IMR-90 (cell line): ENCODE measurements around the gene BANP. TPM values are rescaled to one million over a fixed set of nuclear protein-coding genes. Genes with fewer than 3 reads are reported as not detected.

Source experiments
- ATAC-seq: fragments of 200-7000 bp; cut with Tn5 transposase; 2 replicates; pipeline ENCODE4 v1.9.1; 2020; ENCODE audit warnings: low read depth, mild to moderate bottlenecking, moderate library complexity
- BruUV-seq: library from RNA; stranded (reverse); fragments of 400-500 nt; replicated peaks from 2 replicates; lab custom pipeline; 2021; lab: Mats Ljungman, UMichigan
- CTCF ChIA-PET: fragments of 300-600 bp; formaldehyde crosslinking; extraction: SDS; loops from one replicate; lab custom pipeline; 2021; ENCODE audit warnings: antibody characterized with exemption; lab: Yijun Ruan, JAX
- POLR2A ChIA-PET: fragments of 300-600 bp; sonication (Branson Sonifier 250); formaldehyde crosslinking; loops from one replicate; lab custom pipeline; 2022; ENCODE audit warnings: antibody characterized with exemption; ENCODE audit not compliant: unreplicated experiment; lab: Charles Lee
- DNase-seq: peaks from one replicate; pipeline ENCODE4 v3.0.0; 2013
- H2AFZ ChIP-seq: replicated peaks from 2 replicates; pipeline ENCODE3; 2013; ENCODE audit warnings: low read length, mild to moderate bottlenecking; ENCODE audit not compliant: poor library complexity
- H2AK5ac ChIP-seq: 2 replicates; pipeline ENCODE4 v1.6.1; 2013; ENCODE audit warnings: low read depth, low read length, inconsistent platforms
- H2AK9ac ChIP-seq: replicated peaks from 2 replicates; pipeline ENCODE3; 2013; ENCODE audit warnings: mild to moderate bottlenecking, low read depth, low read length, moderate library complexity; ENCODE audit not compliant: poor library complexity
- H2BK120ac ChIP-seq: 2 replicates; pipeline ENCODE4 v1.6.1; 2013; ENCODE audit warnings: low read depth, low read length, inconsistent platforms
- H2BK15ac ChIP-seq: 3 replicates; pipeline ENCODE4 v1.6.1; 2013; ENCODE audit warnings: low read depth, low read length, inconsistent platforms
- H2BK20ac ChIP-seq: 2 replicates; pipeline ENCODE4 v1.6.1; 2013; ENCODE audit warnings: low read depth, mild to moderate bottlenecking, inconsistent platforms, low read length, moderate library complexity
- H2BK5ac ChIP-seq: 2 replicates; pipeline ENCODE4 v1.6.1; 2013; ENCODE audit warnings: mild to moderate bottlenecking, low read depth, low read length, inconsistent platforms; ENCODE audit not compliant: poor library complexity, severe bottlenecking
- H3K14ac ChIP-seq: replicated peaks from 2 replicates; pipeline ENCODE4 v1.6.1; 2013; ENCODE audit warnings: low read depth, low read length, inconsistent platforms
- H3K18ac ChIP-seq: 2 replicates; pipeline ENCODE4 v1.6.1; 2013; ENCODE audit warnings: low read depth, low read length, control low read depth
- H3K23ac ChIP-seq: 2 replicates; pipeline ENCODE4 v1.6.1; 2013; ENCODE audit warnings: low read depth, low read length, inconsistent platforms
- H3K27ac ChIP-seq: 2 replicates; pipeline ENCODE4 v1.5.1; 2013; ENCODE audit warnings: mild to moderate bottlenecking, control low read depth, low read length; ENCODE audit not compliant: insufficient read depth
- H3K27me3 ChIP-seq: 2 replicates; pipeline ENCODE4 v1.6.1; 2013; ENCODE audit warnings: low read length; ENCODE audit not compliant: control insufficient read depth, insufficient read depth
- H3K36me3 ChIP-seq: 2 replicates; pipeline ENCODE4 v1.6.1; 2013; ENCODE audit warnings: low read length, mixed read lengths; ENCODE audit not compliant: control insufficient read depth, insufficient read depth
- H3K4ac ChIP-seq: 2 replicates; pipeline ENCODE4 v1.6.1; 2013; ENCODE audit warnings: low read depth, low read length, inconsistent platforms
- H3K4me1 ChIP-seq: 2 replicates; pipeline ENCODE4 v1.6.1; 2013; ENCODE audit warnings: low read length, mixed read lengths; ENCODE audit not compliant: control insufficient read depth, insufficient read depth
- H3K4me2 ChIP-seq: 2 replicates; pipeline ENCODE4 v1.6.1; 2013; ENCODE audit warnings: low read depth, mild to moderate bottlenecking, control low read depth, low read length, moderate library complexity
- H3K4me3 ChIP-seq: 2 replicates; pipeline ENCODE4 v1.5.1; 2013; ENCODE audit warnings: low read depth, mild to moderate bottlenecking, control low read depth, low read length, moderate library complexity; ENCODE audit not compliant: insufficient read depth
- H3K56ac ChIP-seq: 2 replicates; pipeline ENCODE4 v1.6.1; 2013; ENCODE audit warnings: low read length, inconsistent platforms; ENCODE audit not compliant: insufficient read depth; ENCODE audit errors: extremely low read depth
- H3K79me1 ChIP-seq, 2 experiments: 2 replicates each; pipeline ENCODE4 v1.6.1; 2013; ENCODE audit warnings: low read length in 2 of 2, inconsistent platforms in 1 of 2, low read depth in 1 of 2
- H3K9ac ChIP-seq: 2 replicates; pipeline ENCODE4 v1.6.1; 2013; ENCODE audit warnings: low read depth, low read length, control low read depth
- H3K9me1 ChIP-seq: 2 replicates; pipeline ENCODE4 v1.6.1; 2013; ENCODE audit warnings: low read length, inconsistent platforms; ENCODE audit not compliant: insufficient read depth
- H3K9me3 ChIP-seq: 2 replicates; pipeline ENCODE4 v1.6.1; 2013; ENCODE audit warnings: low read length; ENCODE audit not compliant: control insufficient read depth, insufficient read depth
- H4K20me1 ChIP-seq: 2 replicates; pipeline ENCODE4 v1.6.1; 2013; ENCODE audit warnings: low read length, inconsistent platforms; ENCODE audit not compliant: insufficient read depth
- H4K5ac ChIP-seq: 2 replicates; pipeline ENCODE4 v1.6.1; 2013; ENCODE audit warnings: mild to moderate bottlenecking, low read depth, low read length, control low read depth
- H4K8ac ChIP-seq, 2 experiments: 2 replicates each; pipeline ENCODE4 v1.6.1; 2013; ENCODE audit warnings: low read depth in 2 of 2, low read length in 2 of 2, control low read depth in 1 of 2, inconsistent platforms in 1 of 2
- H4K91ac ChIP-seq: 2 replicates; pipeline ENCODE4 v1.6.1; 2013; ENCODE audit warnings: low read depth, low read length, inconsistent platforms; ENCODE audit not compliant: insufficient read depth
- CHD1 ChIP-seq: IDR thresholded peaks from 2 replicates; pipeline ENCODE4 v1.6.1; 2012; ENCODE audit warnings: low read depth, low read length, improper control_type of control experiment
- FOS ChIP-seq: fragments of 150-350 bp; IDR thresholded peaks from 2 replicates; pipeline ENCODE4 v1.6.1; 2016; ENCODE audit warnings: low read depth, low read length
- MAFK ChIP-seq: IDR thresholded peaks from 2 replicates; pipeline ENCODE4 v1.6.1; 2012; ENCODE audit warnings: low read depth, low read length, improper control_type of control experiment
- MAZ ChIP-seq: IDR thresholded peaks from 2 replicates; pipeline ENCODE4 v1.6.1; 2012; ENCODE audit warnings: low read depth, mild to moderate bottlenecking, low read length, improper control_type of control experiment, moderate library complexity, borderline replicate concordance
- MXI1 ChIP-seq: IDR thresholded peaks from 2 replicates; pipeline ENCODE4 v1.6.1; 2012; ENCODE audit warnings: low read depth, mild to moderate bottlenecking, low read length, moderate library complexity, borderline replicate concordance
- NFE2L2 ChIP-seq: fragments of 150-350 bp; IDR thresholded peaks from 2 replicates; pipeline ENCODE4 v1.6.1; 2016; ENCODE audit warnings: low read depth, mild to moderate bottlenecking, low read length
- RAD21 ChIP-seq: IDR thresholded peaks from 2 replicates; pipeline ENCODE4 v1.6.1; 2012; ENCODE audit warnings: low read length, improper control_type of control experiment
- RCOR1 ChIP-seq: IDR thresholded peaks from 2 replicates; pipeline ENCODE4 v1.6.1; 2012; ENCODE audit warnings: mild to moderate bottlenecking, low read length, improper control_type of control experiment; ENCODE audit not compliant: insufficient replicate concordance
- RFX5 ChIP-seq: IDR thresholded peaks from 2 replicates; pipeline ENCODE4 v1.8.0; 2012; ENCODE audit warnings: low read depth, mild to moderate bottlenecking, low read length, moderate library complexity
- SMC3 ChIP-seq: fragments of 150-350 bp; IDR thresholded peaks from 2 replicates; pipeline ENCODE4 v1.6.1; 2016; ENCODE audit warnings: low read depth, mild to moderate bottlenecking, antibody characterized with exemption, low read length, moderate library complexity
- WGBS, 2 experiments: methylation state at CpG; one replicate each; pipeline versions ENCODE4 v1.1.5 to v1.1.7; 2013; ENCODE audit warnings: missing lambda C conversion rate in 2 of 2; ENCODE audit not compliant: insufficient read length in 1 of 2; ENCODE audit errors: extremely low coverage in 2 of 2; 5-methylcytosine and 5-hydroxymethylcytosine counted together
- dilution Hi-C: fragments of 300-500 bp; cut with HindIII; formaldehyde crosslinking; loops from one replicate; pipeline ENCODE4 v1.14.3; 2018; ENCODE audit warnings: low sequenced_read_pairs; ENCODE audit not compliant: unreplicated experiment
- in situ Hi-C: fragments of 300-500 bp; cut with MboI; formaldehyde crosslinking; loops from 3 replicates; pipeline ENCODE4 v1.14.3; 2019; ENCODE audit warnings: low sequenced_read_pairs, inconsistent platforms, mixed read lengths
- intact Hi-C: fragments of 100-400 bp; cut with micrococcal nuclease; formaldehyde crosslinking; loops from 2 replicates; pipeline ENCODE4 v1.10.0; 2022
- polyA plus RNA-seq, 3 experiments: library from polyadenylated mRNA; depleted of rRNA; stranded (reverse); fragments of >200 nt; gene quantifications; 2 replicates each; pipeline ENCODE4 v1.2.3, GENCODE V29; 2012; ENCODE audit warnings: low replicate concordance in 1 of 3
- total RNA-seq: library from RNA; depleted of rRNA; stranded (reverse); fragments of >200 nt; gene quantifications from 2 replicates; pipeline ENCODE4 v1.2.3, GENCODE V29; 2012
- TF ChIP-seq, protein P1 (sequence below): fragments of 150-350 bp; IDR thresholded peaks from 2 replicates; pipeline ENCODE4 v1.6.1; 2017; ENCODE audit warnings: mild to moderate bottlenecking, antibody characterized with exemption, low read length, low read depth
- TF ChIP-seq, protein P2 (sequence below): fragments of 150-350 bp; IDR thresholded peaks from 2 replicates; pipeline ENCODE4 v1.6.1; 2016; ENCODE audit warnings: low read depth, mild to moderate bottlenecking, low read length, moderate library complexity, borderline replicate concordance
- TF ChIP-seq, protein P3 (sequence below): conservative IDR thresholded peaks from 2 replicates; pipeline ENCODE4 v1.5.1; 2012; ENCODE audit warnings: mild to moderate bottlenecking, low read depth, low read length, improper control_type of control experiment

BANP gene
- total and polyA plus RNA-seq, 2 of the 4 experiments (the other 2 are of a cell fraction), result 17.4 to 17.9 TPM

DNA sequence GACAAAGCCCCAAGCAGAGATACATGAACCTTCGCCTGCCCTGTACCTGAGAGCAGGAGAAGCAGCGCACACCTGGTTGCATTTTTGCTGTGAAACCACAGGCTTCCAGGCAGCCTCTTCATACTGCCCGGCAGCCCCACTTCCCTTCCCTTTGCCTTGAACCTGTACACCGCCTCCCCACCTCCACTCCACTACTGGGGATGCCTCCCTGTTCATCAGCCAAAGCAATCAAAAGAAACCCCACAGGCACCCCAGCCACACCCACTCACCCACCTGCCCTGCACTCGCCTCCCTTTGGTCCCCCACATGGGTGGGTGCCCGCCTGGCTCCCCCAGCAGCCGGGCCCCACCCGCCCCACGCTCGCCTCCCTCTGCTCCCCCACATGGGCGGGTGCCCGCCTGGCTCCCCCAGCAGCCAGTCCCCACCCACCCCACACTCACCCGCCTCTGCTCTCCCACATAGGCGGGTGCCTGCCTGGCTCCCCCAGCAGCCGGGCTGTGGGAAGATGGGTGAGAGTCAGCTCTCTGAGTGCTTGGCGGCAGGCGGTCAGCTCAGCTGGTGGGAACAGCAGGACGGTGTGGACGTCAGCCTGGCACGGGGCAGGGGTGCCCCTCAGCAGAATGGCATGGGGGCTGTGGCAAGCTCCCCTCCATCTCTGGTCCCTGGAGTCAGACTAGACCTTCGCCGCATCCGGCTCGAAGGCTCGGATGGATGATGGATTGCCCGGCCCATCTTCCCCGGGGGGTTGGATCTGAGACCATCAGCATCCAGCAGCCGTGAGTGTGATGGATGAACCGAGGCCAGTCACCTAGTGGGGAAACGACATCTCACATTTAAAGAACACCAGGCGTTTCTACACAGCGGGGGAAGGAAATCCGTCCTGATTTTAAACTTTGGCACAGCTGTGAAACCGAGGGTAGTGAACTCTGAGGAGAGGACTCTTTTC is 135.6 kb downstream of the BANP start:
- Histone ChIP-seq H4K91ac (no peak overlapping the region), H2AK9ac (peak overlapping the region; percentile 81), H3K4me1 (peaks cover 7% of the 10 kb centered on the region; the same call in 1 of the 2 replicates), H2BK5ac (no peak overlapping the region), H3K18ac (no peak overlapping the region), H2BK120ac (no peak overlapping the region), H3K79me1 (0 out of 4 replicates have a peak, but pooled peaks cover 0 to 4% of the 10 kb centered on the region in 2 experiments), H3K56ac (no peak overlapping the region), H3K36me3 (no peaks in the 10 kb centered on the region), H4K5ac (no peak overlapping the region), H2BK15ac (no peak overlapping the region), H3K4ac (no peak overlapping the region), H4K20me1 (no peaks in the 10 kb centered on the region), H4K8ac (no peak overlapping the region), H3K27me3 (no peaks in the 10 kb centered on the region; the same call in 1 of the 2 replicates), H2AFZ (peak overlapping the region; percentile 43), H3K14ac (no peak overlapping the region), H3K23ac (no peak overlapping the region), H3K9me1 (peaks cover 3% of the 10 kb centered on the region; the same call in 1 of the 2 replicates), H3K9ac (no peak overlapping the region), H2AK5ac (no peak overlapping the region), H3K27ac (no peak overlapping the region), H2BK20ac (no peak overlapping the region), H3K4me3 (no peak overlapping the region), H3K4me2 (no peak overlapping the region), H3K9me3 (no peaks in the 10 kb centered on the region)
- BruUV-seq, result no TSS peak
- ATAC-seq (no peak), DNase-seq (no peak)
- intact Hi-C loops, result no loop called here
- POLR2A ChIA-PET, result no interaction called here
- dilution Hi-C loops, result no loop called here
- in situ Hi-C loops, result no loop called here
- CTCF ChIA-PET, result no interaction called here
- 77% methylated on average over 16 of the region's 34 CpGs; no CpG with 5 or more reads in 1 of the 2 experiments for WGBS, 2 experiments
- TF ChIP-seq SMC3 (no peak), MXI1 (no peak), CHD1 (no peak), MAZ (no peak), NFE2L2 (no peak), RFX5 (no peak), FOS (no peak), RAD21 (no peak), RCOR1 (no peak), MAFK (no peak)
- TF ChIP-seq, protein P1, sequence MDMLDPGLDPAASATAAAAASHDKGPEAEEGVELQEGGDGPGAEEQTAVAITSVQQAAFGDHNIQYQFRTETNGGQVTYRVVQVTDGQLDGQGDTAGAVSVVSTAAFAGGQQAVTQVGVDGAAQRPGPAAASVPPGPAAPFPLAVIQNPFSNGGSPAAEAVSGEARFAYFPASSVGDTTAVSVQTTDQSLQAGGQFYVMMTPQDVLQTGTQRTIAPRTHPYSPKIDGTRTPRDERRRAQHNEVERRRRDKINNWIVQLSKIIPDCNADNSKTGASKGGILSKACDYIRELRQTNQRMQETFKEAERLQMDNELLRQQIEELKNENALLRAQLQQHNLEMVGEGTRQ, result no peak
- TF ChIP-seq, protein P2, sequence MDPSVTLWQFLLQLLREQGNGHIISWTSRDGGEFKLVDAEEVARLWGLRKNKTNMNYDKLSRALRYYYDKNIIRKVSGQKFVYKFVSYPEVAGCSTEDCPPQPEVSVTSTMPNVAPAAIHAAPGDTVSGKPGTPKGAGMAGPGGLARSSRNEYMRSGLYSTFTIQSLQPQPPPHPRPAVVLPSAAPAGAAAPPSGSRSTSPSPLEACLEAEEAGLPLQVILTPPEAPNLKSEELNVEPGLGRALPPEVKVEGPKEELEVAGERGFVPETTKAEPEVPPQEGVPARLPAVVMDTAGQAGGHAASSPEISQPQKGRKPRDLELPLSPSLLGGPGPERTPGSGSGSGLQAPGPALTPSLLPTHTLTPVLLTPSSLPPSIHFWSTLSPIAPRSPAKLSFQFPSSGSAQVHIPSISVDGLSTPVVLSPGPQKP, result no peak
- TF ChIP-seq, protein P3, sequence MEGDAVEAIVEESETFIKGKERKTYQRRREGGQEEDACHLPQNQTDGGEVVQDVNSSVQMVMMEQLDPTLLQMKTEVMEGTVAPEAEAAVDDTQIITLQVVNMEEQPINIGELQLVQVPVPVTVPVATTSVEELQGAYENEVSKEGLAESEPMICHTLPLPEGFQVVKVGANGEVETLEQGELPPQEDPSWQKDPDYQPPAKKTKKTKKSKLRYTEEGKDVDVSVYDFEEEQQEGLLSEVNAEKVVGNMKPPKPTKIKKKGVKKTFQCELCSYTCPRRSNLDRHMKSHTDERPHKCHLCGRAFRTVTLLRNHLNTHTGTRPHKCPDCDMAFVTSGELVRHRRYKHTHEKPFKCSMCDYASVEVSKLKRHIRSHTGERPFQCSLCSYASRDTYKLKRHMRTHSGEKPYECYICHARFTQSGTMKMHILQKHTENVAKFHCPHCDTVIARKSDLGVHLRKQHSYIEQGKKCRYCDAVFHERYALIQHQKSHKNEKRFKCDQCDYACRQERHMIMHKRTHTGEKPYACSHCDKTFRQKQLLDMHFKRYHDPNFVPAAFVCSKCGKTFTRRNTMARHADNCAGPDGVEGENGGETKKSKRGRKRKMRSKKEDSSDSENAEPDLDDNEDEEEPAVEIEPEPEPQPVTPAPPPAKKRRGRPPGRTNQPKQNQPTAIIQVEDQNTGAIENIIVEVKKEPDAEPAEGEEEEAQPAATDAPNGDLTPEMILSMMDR, result no peak
